Astrocyte of the cerebellum (primary cell): Measurements from ENCODE around the gene HHIPL2.
A peak's percentile ranks its signal among the peaks of the same experiment; 100 is the strongest.

ENCODE experiments used
- DNase-seq: peaks from one replicate; pipeline ENCODE4 v3.0.0-alpha.2; 2011; ENCODE audit warnings: low read depth
- H3K4me3 ChIP-seq: 2 replicates; pipeline ENCODE4 v1.5.1; 2011; ENCODE audit warnings: mild to moderate bottlenecking, low read depth, low read length, moderate library complexity
- CTCF ChIP-seq: IDR thresholded peaks from 2 replicates; pipeline ENCODE4 v1.5.1; 2012; ENCODE audit warnings: low read length, low read depth, moderate library complexity, mild to moderate bottlenecking; ENCODE audit errors: missing control alignments
- in situ Hi-C: cut with HindIII; loops from 2 replicates; pipeline ENCODE4 v1.10.0; 2017; ENCODE audit warnings: low sequenced_read_pairs

Gene HHIPL2

GRCh38 chr1:222546548-222547259 lies 1.2 kb downstream of the HHIPL2 start:
- in situ Hi-C loops, result no loop called here
- TF ChIP-seq CTCF, result no peak
- DNase-seq, result peak; percentile 94

DNA sequence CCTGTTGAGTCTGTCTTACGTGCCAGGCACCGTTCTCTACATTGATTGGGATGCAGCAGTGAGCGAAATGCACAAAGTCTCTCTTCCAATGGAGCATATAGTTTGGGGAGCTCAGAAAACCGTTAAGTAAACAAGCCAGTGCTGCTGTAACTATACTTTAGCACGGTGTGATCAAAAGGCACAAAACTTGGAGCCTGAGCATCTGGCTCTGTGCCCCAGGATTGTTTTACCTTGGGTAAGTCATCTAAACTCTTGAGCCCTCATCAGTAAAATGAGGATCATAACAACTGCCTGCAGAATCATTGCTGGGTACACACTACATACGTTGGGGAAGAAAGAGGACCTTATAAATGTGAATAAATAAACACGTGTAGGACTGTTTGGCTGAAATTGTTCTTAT lies 1.8 kb downstream of the HHIPL2 start:
- TF ChIP-seq CTCF, result no peak
- peak; percentile 9 for DNase-seq
- in situ Hi-C loops, result no loop called here
- no peak overlapping the region for H3K4me3 ChIP-seq

More at GRCh38 chr1:222546548-222547259, 1.2 kb downstream of the HHIPL2 start:
- H3K4me3 ChIP-seq, result no peak overlapping the region

GRCh38 chr1:222543817-222544216 lies 4.1 kb downstream of the HHIPL2 start:
- in situ Hi-C loops, result no loop called here
- no peak overlapping the region for H3K4me3 ChIP-seq
- no peak for DNase-seq
- TF ChIP-seq CTCF, result no peak

GRCh38 chr1:222540598-222540995 lies 7.3 kb downstream of the HHIPL2 start:
- in situ Hi-C loops, result no loop called here
- DNase-seq, result peak; percentile 42
- no peak overlapping the region for H3K4me3 ChIP-seq
- no peak for TF ChIP-seq CTCF

- DNase-seq, result peak; percentile 54
- in situ Hi-C loops, result no loop called here
- no peak for TF ChIP-seq CTCF
- no peak overlapping the region for H3K4me3 ChIP-seq
Observed at GRCh38 chr1:222539951-222540597, 7.8 kb downstream of the HHIPL2 start.

DNA sequence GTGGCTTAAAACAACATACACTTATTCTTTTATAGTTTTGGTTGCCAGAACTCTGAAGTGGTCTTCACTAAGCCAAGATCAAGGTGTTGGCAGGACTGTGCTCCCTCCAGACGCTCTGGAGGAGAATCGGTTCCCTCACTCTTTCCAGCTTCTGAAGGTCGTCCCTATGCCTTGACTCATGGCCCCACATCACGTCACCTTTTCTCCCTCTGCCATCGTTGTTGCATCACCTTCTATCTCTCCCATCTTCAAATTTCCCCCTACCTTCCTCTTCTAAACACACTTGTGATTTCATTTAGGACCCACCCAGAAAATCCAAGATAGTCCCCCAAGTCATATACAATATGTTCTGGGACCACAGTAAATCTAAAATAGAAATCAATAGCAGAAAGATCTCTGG lies 12.4 kb downstream of the HHIPL2 start:
- no peak overlapping the region for H3K4me3 ChIP-seq
- in situ Hi-C loops, result no loop called here
- no peak for DNase-seq
- no peak for TF ChIP-seq CTCF
